ENCODE data around the gene TMEM119.
"Not testable (repeated sequence)": the region's sequence is repeated elsewhere in the genome, so short reads cannot be mapped to it uniquely, and the experiment has no call there.

Gene TMEM119

GRCh38 chr12:108582978-108583770 is 14.7 kb downstream of the TMEM119 start:
- no peak for DNase-seq (ENCODE audit: low spot score)

GRCh38 chr12:108582509-108582908 is 15.4 kb downstream of the TMEM119 start:
- DNase-seq (ENCODE audit: low spot score) = no peak

GRCh38 chr12:108581311-108582227 is 16.3 kb downstream of the TMEM119 start:
- no peak for DNase-seq (ENCODE audit: low spot score)

GRCh38 chr12:108580531-108580930 is 17.4 kb downstream of the TMEM119 start:
- DNase-seq (ENCODE audit: low spot score) = no peak

GRCh38 chr12:108578813-108579212 is 19.1 kb downstream of the TMEM119 start:
- no peak for DNase-seq (ENCODE audit: low spot score)

- no peak for DNase-seq (ENCODE audit: low spot score)
These were observed 19.6 kb downstream of the TMEM119 start for GRCh38 chr12:108578264-108578663.

GRCh38 chr12:108577458-108577857 is 20.4 kb downstream of the TMEM119 start:
- DNase-seq (ENCODE audit: low spot score) = no peak

GRCh38 chr12:108576660-108577234 is 21.1 kb downstream of the TMEM119 start:
- DNase-seq (ENCODE audit: low spot score) = no peak

- DNase-seq (ENCODE audit: low spot score) = no peak
These were observed 22.5 kb downstream of the TMEM119 start for GRCh38 chr12:108575199-108575912.

- DNase-seq (ENCODE audit: low spot score) = not testable (repeated sequence)
These were observed 23.6 kb downstream of the TMEM119 start for GRCh38 chr12:108574276-108574675.

- DNase-seq (ENCODE audit: low spot score) = no peak
These were observed 24.6 kb downstream of the TMEM119 start for GRCh38 chr12:108573317-108573716.

- DNase-seq (ENCODE audit: low spot score) = no peak
These were observed 25.6 kb downstream of the TMEM119 start for GRCh38 chr12:108572166-108572790.

GRCh38 chr12:108571609-108572165 is 26.2 kb downstream of the TMEM119 start:
- DNase-seq (ENCODE audit: low spot score) = no peak

- DNase-seq (ENCODE audit: low spot score) = no peak
These were observed 26.9 kb downstream of the TMEM119 start for GRCh38 chr12:108570743-108571608.

- DNase-seq (ENCODE audit: low spot score) = no peak
These were observed 29.3 kb downstream of the TMEM119 start for GRCh38 chr12:108568338-108569154.

- DNase-seq (ENCODE audit: low spot score) = no peak
These were observed 30.2 kb downstream of the TMEM119 start for GRCh38 chr12:108567406-108568337.

GRCh38 chr12:108566452-108566851 is 31.4 kb downstream of the TMEM119 start:
- no peak for DNase-seq (ENCODE audit: low spot score)

GRCh38 chr12:108565976-108566375 is 31.9 kb downstream of the TMEM119 start:
- no peak for DNase-seq (ENCODE audit: low spot score)

All from HuH-7 (cell line).